HCT116 (cell line): ENCODE measurements around the gene PIEZO2. TPM values are rescaled to one million over a fixed set of nuclear protein-coding genes. Genes with fewer than 3 reads are reported as not detected.

Experiments used
- ATAC-seq: fragments of 200-7000 bp; cut with Tn5 transposase; 2 replicates; pipeline ENCODE4 v1.9.1; 2020; ENCODE audit warnings: mild to moderate bottlenecking, moderate library complexity
- BruUV-seq: library from RNA; stranded (reverse); fragments of 400-500 nt; replicated peaks from 2 replicates; lab custom pipeline; 2021; lab: Mats Ljungman, UMichigan
- CTCF ChIA-PET: fragments of 300-600 bp; sonication (Branson Sonifier 250); formaldehyde crosslinking; loops from one replicate; lab custom pipeline; 2021; ENCODE audit warnings: antibody characterized with exemption; lab: Charles Lee
- POLR2A ChIA-PET: fragments of 300-600, 350-600 bp; sonication (Branson Sonifier 250); formaldehyde crosslinking; loops from one replicate; lab custom pipeline; 2021; ENCODE audit warnings: antibody characterized with exemption; lab: Charles Lee
- RAD21 ChIA-PET, 2 experiments: fragments of 300-600 bp; sonication (Branson Sonifier 250); formaldehyde crosslinking; loops; one replicate each; lab custom pipeline; 2023; ENCODE audit warnings: low total read pairs in 2 of 2; ENCODE audit not compliant: uncharacterized antibody in 2 of 2, unreplicated experiment in 2 of 2, low non-redundant PET in 1 of 2; lab: Charles Lee
- DNase-seq: peaks from one replicate; pipeline ENCODE4 v3.0.0-alpha.2; 2010; ENCODE audit warnings: low read depth, low spot score
- H2AFZ ChIP-seq: fragments of 200-600 bp; shearing (Covaris generic), sonication (generic); 2 replicates; pipeline ENCODE4 v1.6.1; 2017; ENCODE audit warnings: low read depth, mixed run types, mixed read lengths, antibody characterized with exemption, low read length; ENCODE audit not compliant: poor library complexity, severe bottlenecking
- H3K27ac ChIP-seq: 2 replicates; pipeline ENCODE4 v1.5.1; 2012; ENCODE audit warnings: low read depth, low read length
- H3K27me3 ChIP-seq: fragments of 200-600 bp; sonication (generic); 2 replicates; pipeline ENCODE4 v1.6.1; 2016; ENCODE audit warnings: mixed run types, low read length, mixed read lengths; ENCODE audit not compliant: insufficient read depth
- H3K36me3 ChIP-seq, 2 experiments: fragments of 200-500 bp in 1 of 2; fragments of 200-600 bp in 1 of 2; sonication (Bioruptor generic) in 1 of 2; sonication (generic) in 1 of 2; 2 replicates each; pipeline versions ENCODE4 v1.5.1 to v1.6.1; 2014 to 2016; ENCODE audit warnings: low read length in 2 of 2, inconsistent platforms in 1 of 2, mixed read lengths in 1 of 2, mixed run types in 1 of 2; ENCODE audit not compliant: insufficient read depth in 2 of 2, control insufficient read depth in 1 of 2
- H3K4me1 ChIP-seq, 2 experiments: fragments of 200-600 bp in 1 of 2; sonication (generic) in 1 of 2; 2 replicates each; pipeline versions ENCODE4 v1.5.1 to v1.6.1; 2012 to 2017; ENCODE audit warnings: low read length in 2 of 2, inconsistent platforms in 1 of 2, mild to moderate bottlenecking in 1 of 2, mixed read lengths in 1 of 2, mixed run types in 1 of 2, moderate library complexity in 1 of 2; ENCODE audit not compliant: insufficient read depth in 2 of 2, control insufficient read depth in 1 of 2
- H3K4me2 ChIP-seq: fragments of 200-600 bp; sonication (generic); 2 replicates; pipeline ENCODE4 v1.6.1; 2017; ENCODE audit warnings: mixed run types, low read length, mixed read lengths
- H3K4me3 ChIP-seq, 2 experiments: fragments of 200-600 bp in 1 of 2; sonication (generic) in 1 of 2; replicated peaks in 1 of 2; 2 replicates each; pipeline ENCODE4 v1.5.1; 2011 to 2016; ENCODE audit warnings: low read length in 2 of 2, control low read depth in 1 of 2, low read depth in 1 of 2, mild to moderate bottlenecking in 1 of 2, mixed read lengths in 1 of 2, mixed run types in 1 of 2
- H3K79me2 ChIP-seq: fragments of 200-600 bp; sonication (generic); 2 replicates; pipeline ENCODE4 v1.6.1; 2017; ENCODE audit warnings: mild to moderate bottlenecking, mixed run types, low read length, moderate library complexity, mixed read lengths; ENCODE audit not compliant: insufficient read depth
- H3K9ac ChIP-seq: fragments of 200-600 bp; sonication (generic); 2 replicates; pipeline ENCODE4 v1.6.1; 2016; ENCODE audit warnings: low read length, mixed read lengths
- H3K9me2 ChIP-seq: fragments of 200-600 bp; sonication (generic), shearing (Covaris generic); 2 replicates; pipeline ENCODE4 v1.6.1; 2017; ENCODE audit warnings: mixed run types, mild to moderate bottlenecking, moderate library complexity; ENCODE audit not compliant: insufficient read depth
- H3K9me3 ChIP-seq, 2 experiments: fragments of 200-500 bp in 1 of 2; fragments of 200-600 bp in 1 of 2; sonication (Bioruptor generic) in 1 of 2; sonication (generic) in 1 of 2; 2 replicates each; pipeline ENCODE4 v1.6.1; 2014 to 2017; ENCODE audit warnings: low read length in 2 of 2, mixed read lengths in 2 of 2, inconsistent platforms in 1 of 2, low read depth in 1 of 2, mild to moderate bottlenecking in 1 of 2, mixed run types in 1 of 2, moderate library complexity in 1 of 2; ENCODE audit not compliant: control insufficient read depth in 1 of 2, insufficient read depth in 1 of 2
- H4K20me1 ChIP-seq: fragments of 200-600 bp; sonication (generic), shearing (Covaris generic); 2 replicates; pipeline ENCODE4 v1.6.1; 2017; ENCODE audit warnings: mixed run types, mild to moderate bottlenecking, moderate library complexity; ENCODE audit not compliant: insufficient read depth
- ATF3 ChIP-seq: IDR thresholded peaks from 2 replicates; pipeline ENCODE4 v1.6.1; 2012
- CEBPB ChIP-seq: IDR thresholded peaks from 2 replicates; pipeline ENCODE4 v1.6.1; 2012; ENCODE audit warnings: low read depth
- CTCF ChIP-seq, 3 experiments: fragments of 200-600 bp in 1 of 3; sonication (generic) in 1 of 3; IDR thresholded peaks in 2 of 3; conservative IDR thresholded peaks in 1 of 3; 2 replicates each; pipeline ENCODE4 v1.5.1; 2012 to 2017; ENCODE audit warnings: low read depth in 2 of 3, low read length in 2 of 3, antibody characterized with exemption in 1 of 3, borderline replicate concordance in 1 of 3, control low read depth in 1 of 3, mild to moderate bottlenecking in 1 of 3, mixed read lengths in 1 of 3, mixed run types in 1 of 3, moderate library complexity in 1 of 3; ENCODE audit not compliant: insufficient read depth in 1 of 3
- EGR1 ChIP-seq: IDR thresholded peaks from 2 replicates; pipeline ENCODE4 v1.6.1; 2012; ENCODE audit warnings: low read depth
- EZH2 ChIP-seq: fragments of 200-600 bp; sonication (generic); IDR thresholded peaks from 2 replicates; pipeline ENCODE4 v1.6.1; 2017; ENCODE audit warnings: antibody characterized with exemption, mixed run types
- EZH2phosphoT487 ChIP-seq: fragments of 200-600 bp; IDR thresholded peaks from 2 replicates; pipeline ENCODE4 v1.6.1; 2018; ENCODE audit warnings: antibody characterized with exemption, borderline replicate concordance
- FOSL1 ChIP-seq: IDR thresholded peaks from 2 replicates; pipeline ENCODE4 v1.6.1; 2012; ENCODE audit warnings: low read depth
- JUND ChIP-seq: IDR thresholded peaks from 2 replicates; pipeline ENCODE4 v1.6.1; 2012
- MAX ChIP-seq: IDR thresholded peaks from 2 replicates; pipeline ENCODE4 v1.6.1; 2012
- RAD21 ChIP-seq: IDR thresholded peaks from 2 replicates; pipeline ENCODE4 v1.6.1; 2012; ENCODE audit warnings: low read depth, mild to moderate bottlenecking
- SIN3A ChIP-seq: IDR thresholded peaks from 2 replicates; pipeline ENCODE4 v1.6.1; 2012; ENCODE audit warnings: low read depth
- SP1 ChIP-seq: IDR thresholded peaks from 2 replicates; pipeline ENCODE4 v1.6.1; 2012; ENCODE audit warnings: low read depth
- SRF ChIP-seq: IDR thresholded peaks from 2 replicates; pipeline ENCODE4 v1.6.1; 2012; ENCODE audit warnings: low read depth
- TCF7L2 ChIP-seq: IDR thresholded peaks from 2 replicates; pipeline ENCODE4 v1.7.0; 2011; ENCODE audit warnings: borderline replicate concordance, inconsistent platforms; ENCODE audit not compliant: insufficient read depth, insufficient read length; ENCODE audit errors: extremely low read depth
- YY1 ChIP-seq: IDR thresholded peaks from 2 replicates; pipeline ENCODE4 v1.6.1; 2011; ENCODE audit warnings: low read length, low read depth, moderate library complexity, mild to moderate bottlenecking; ENCODE audit not compliant: insufficient replicate concordance; ENCODE audit errors: extremely low read depth
- ZNF274 ChIP-seq: fragments of 200-500 bp; sonication (Bioruptor generic); IDR thresholded peaks from 2 replicates; pipeline ENCODE4 v1.6.1; 2014; ENCODE audit warnings: mild to moderate bottlenecking, low read depth, low read length, inconsistent platforms
- intact Hi-C: fragments of 100-400 bp; cut with micrococcal nuclease; formaldehyde crosslinking; loops from 2 replicates; pipeline ENCODE4 v1.10.0; 2022
- total RNA-seq: library from RNA; stranded (reverse); gene quantifications from one replicate; pipeline ENCODE4 v1.2.1, GENCODE V29; 2021; ENCODE audit not compliant: unreplicated experiment

The PIEZO2 gene
- total RNA-seq, 1 experiment from 2014 or later, result 0.34 TPM

- H3K4me2 ChIP-seq, result no peak overlapping the region
- intact Hi-C loops, result no loop called here
- H3K9me2 ChIP-seq, result no peaks in the 10 kb centered on the region
- ATAC-seq (no peak), DNase-seq (no peak)
- TF ChIP-seq EZH2 (no peak), CEBPB (no peak), JUND (no peak), CTCF (IDR thresholded peaks at IDR 0.05 in 2 of 3, conservative IDR thresholded peaks at IDR 0.05 in 1 of 3; ENCODE audit: borderline replicate concordance in 1 of 3, insufficient read depth in 1 of 3, low read depth in 2 of 3, low read length in 2 of 3) (no peak), YY1 (no peak), EGR1 (no peak), TCF7L2 (no peak)
- H3K4me1 ChIP-seq, result no peaks in the 10 kb centered on the region
- no peak overlapping the region for H2AFZ ChIP-seq
- ChIA-PET CTCF (interaction anchor here (1.8 kb wide), 1 partner anchor 9 kb away, joined by 4 read pairs; no protein-coding TSS in a partner anchor), RAD21 (no interaction called here), POLR2A (no interaction called here)
- H3K4me3 ChIP-seq, result no peak overlapping the region
- BruUV-seq, result no TSS peak
- no peak overlapping the region for H3K9ac ChIP-seq
- H3K27me3 ChIP-seq, result peaks cover 11% of the 10 kb centered on the region; the same call in 1 of the 2 replicates
- no peaks in the 10 kb centered on the region for H3K36me3 ChIP-seq
- no peaks in the 10 kb centered on the region for H3K79me2 ChIP-seq
- no peaks in the 10 kb centered on the region for H3K9me3 ChIP-seq
- H3K27ac ChIP-seq, result no peak overlapping the region
- no peaks in the 10 kb centered on the region for H4K20me1 ChIP-seq
Observed at GRCh38 chr18:10842861-10843260, 306.5 kb downstream of the PIEZO2 start.

GRCh38 chr18:10842371-10842770, 307.0 kb downstream of the PIEZO2 start:
- DNase-seq (no peak), ATAC-seq (no peak)
- Histone ChIP-seq H3K4me2 (no peak overlapping the region), H3K27me3 (peaks cover 11% of the 10 kb centered on the region; the same call in 1 of the 2 replicates), H3K27ac (no peak overlapping the region), H4K20me1 (no peaks in the 10 kb centered on the region), H3K9me3 (no peaks in the 10 kb centered on the region), H3K79me2 (no peaks in the 10 kb centered on the region), H3K9ac (no peak overlapping the region), H3K4me1 (no peaks in the 10 kb centered on the region), H2AFZ (no peak overlapping the region), H3K36me3 (no peaks in the 10 kb centered on the region), H3K4me3 (no peak overlapping the region), H3K9me2 (no peaks in the 10 kb centered on the region)
- no TSS peak for BruUV-seq
- ChIA-PET POLR2A (no interaction called here), RAD21 (no interaction called here), CTCF (interaction anchor here (1.2 to 1.8 kb wide), 3 partner anchors 9 to 199 kb away, joined by 3 to 7 read pairs (median 4); no protein-coding TSS in a partner anchor)
- intact Hi-C loops, result no loop called here
- no peak for TF ChIP-seq SP1
- no peak for TF ChIP-seq EZH2
- TF ChIP-seq EZH2phosphoT487, result no peak
- no peak for TF ChIP-seq FOSL1
- no peak for TF ChIP-seq MAX
- no peak for TF ChIP-seq RAD21
- no peak for TF ChIP-seq ZNF274
- no peak for TF ChIP-seq SIN3A
- TF ChIP-seq SRF, result no peak
- no peak for TF ChIP-seq CEBPB
- TF ChIP-seq ATF3, result no peak
